MM.1S (cell line): Measurements from ENCODE around the gene MT3.

Experiments
- EZH2 ChIP-seq: fragments of 300-600 bp; sonication (generic); optimal IDR thresholded peaks from 2 replicates; pipeline ENCODE3; 2017; ENCODE audit warnings: low read depth, mild to moderate bottlenecking, antibody characterized with exemption, low read length, mixed read lengths
- EZH2phosphoT487 ChIP-seq: fragments of 300-600 bp; sonication (generic); IDR thresholded peaks from 2 replicates; pipeline ENCODE4 v1.6.1; 2018; ENCODE audit warnings: antibody characterized with exemption, low read length
- TF ChIP-seq, protein P1 (sequence below): fragments of 300-600 bp; sonication (generic); IDR thresholded peaks from 2 replicates; pipeline ENCODE4 v1.5.1; 2016; ENCODE audit warnings: antibody characterized with exemption, low read length, mixed read lengths

DNA sequence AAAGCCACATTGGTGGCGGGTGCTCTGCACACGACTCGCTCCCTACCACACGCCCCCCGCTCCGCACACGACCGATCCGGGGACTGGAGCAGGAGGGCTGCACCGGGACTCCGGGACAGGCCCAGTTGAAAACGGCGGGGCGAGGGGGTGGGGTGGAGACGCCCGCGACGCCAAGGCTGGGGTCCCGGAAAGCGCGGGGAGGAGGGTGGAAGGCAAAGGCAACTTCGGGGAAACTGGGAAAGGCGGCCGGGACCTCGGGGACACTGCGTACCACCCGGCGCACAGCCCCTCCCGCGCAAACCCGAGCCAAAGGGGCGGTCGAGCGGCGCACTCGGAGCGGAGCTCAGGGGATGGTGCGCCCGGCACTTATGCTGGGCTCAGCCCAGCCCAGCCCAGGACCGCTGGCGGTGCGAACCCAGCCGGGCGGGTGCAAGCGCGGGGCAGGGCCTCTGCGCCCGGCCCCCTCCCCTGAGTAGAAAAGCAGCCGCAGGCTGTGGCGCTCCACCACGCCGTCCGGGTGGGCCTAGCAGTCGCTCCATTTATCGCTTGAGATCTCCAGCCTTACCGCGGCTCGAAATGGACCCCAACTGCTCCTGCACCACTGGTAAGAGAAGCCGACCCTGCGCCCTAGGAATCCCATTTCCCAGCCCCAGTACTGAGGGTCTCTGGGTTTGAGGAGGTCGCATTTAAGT is 43.0 kb downstream of the MT3 start, which contains the start of gene MT1M:
- TF ChIP-seq, protein P1, sequence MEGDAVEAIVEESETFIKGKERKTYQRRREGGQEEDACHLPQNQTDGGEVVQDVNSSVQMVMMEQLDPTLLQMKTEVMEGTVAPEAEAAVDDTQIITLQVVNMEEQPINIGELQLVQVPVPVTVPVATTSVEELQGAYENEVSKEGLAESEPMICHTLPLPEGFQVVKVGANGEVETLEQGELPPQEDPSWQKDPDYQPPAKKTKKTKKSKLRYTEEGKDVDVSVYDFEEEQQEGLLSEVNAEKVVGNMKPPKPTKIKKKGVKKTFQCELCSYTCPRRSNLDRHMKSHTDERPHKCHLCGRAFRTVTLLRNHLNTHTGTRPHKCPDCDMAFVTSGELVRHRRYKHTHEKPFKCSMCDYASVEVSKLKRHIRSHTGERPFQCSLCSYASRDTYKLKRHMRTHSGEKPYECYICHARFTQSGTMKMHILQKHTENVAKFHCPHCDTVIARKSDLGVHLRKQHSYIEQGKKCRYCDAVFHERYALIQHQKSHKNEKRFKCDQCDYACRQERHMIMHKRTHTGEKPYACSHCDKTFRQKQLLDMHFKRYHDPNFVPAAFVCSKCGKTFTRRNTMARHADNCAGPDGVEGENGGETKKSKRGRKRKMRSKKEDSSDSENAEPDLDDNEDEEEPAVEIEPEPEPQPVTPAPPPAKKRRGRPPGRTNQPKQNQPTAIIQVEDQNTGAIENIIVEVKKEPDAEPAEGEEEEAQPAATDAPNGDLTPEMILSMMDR: no peak
- TF ChIP-seq EZH2 (no peak), EZH2phosphoT487 (no peak)
